Stimulated activated CD4-positive, alpha-beta T cell treated with anti-CD3 and anti-CD28 coated beads, Interleukin-12 subunit alpha, Interleukin-12 subunit beta, amount 100 ng/mL, for 4 hours (primary cell): ENCODE measurements around the gene TMEM50A.
"Not testable (repeated sequence)": the region's sequence is repeated elsewhere in the genome, so short reads cannot be mapped to it uniquely, and the experiment has no call there.

ENCODE experiments used
- DNase-seq: peaks from one replicate; pipeline ENCODE4 v3.0.0-alpha.2; 2020

Gene TMEM50A

GRCh38 chr1:25389721-25390120, 51.6 kb downstream of the TMEM50A start:
- DNase-seq: not testable (repeated sequence)

GRCh38 chr1:25392841-25393240, 54.7 kb downstream of the TMEM50A start:
- DNase-seq: no peak

- not testable (repeated sequence) for DNase-seq
These were observed 59.4 kb downstream of the TMEM50A start for GRCh38 chr1:25397549-25397948.

GRCh38 chr1:25398079-25398478, 59.9 kb downstream of the TMEM50A start:
- DNase-seq: not testable (repeated sequence)

GRCh38 chr1:25402947-25403803, 65.0 kb downstream of the TMEM50A start:
- DNase-seq: peak; percentile 3

- not testable (repeated sequence) for DNase-seq
These were observed 67.7 kb downstream of the TMEM50A start for GRCh38 chr1:25405731-25406305.

- DNase-seq: not testable (repeated sequence)
These were observed 71.7 kb downstream of the TMEM50A start for GRCh38 chr1:25409641-25410427.
